ENCODE data around the gene DDX1. TPM values are rescaled to one million over a fixed set of nuclear protein-coding genes. Genes with fewer than 3 reads are reported as not detected.

Gene DDX1
- total and polyA plus RNA-seq, 2 donors (not counting 1 experiment from before 2014, with no cell fraction given): 13.2 to 52.6 TPM

DNA sequence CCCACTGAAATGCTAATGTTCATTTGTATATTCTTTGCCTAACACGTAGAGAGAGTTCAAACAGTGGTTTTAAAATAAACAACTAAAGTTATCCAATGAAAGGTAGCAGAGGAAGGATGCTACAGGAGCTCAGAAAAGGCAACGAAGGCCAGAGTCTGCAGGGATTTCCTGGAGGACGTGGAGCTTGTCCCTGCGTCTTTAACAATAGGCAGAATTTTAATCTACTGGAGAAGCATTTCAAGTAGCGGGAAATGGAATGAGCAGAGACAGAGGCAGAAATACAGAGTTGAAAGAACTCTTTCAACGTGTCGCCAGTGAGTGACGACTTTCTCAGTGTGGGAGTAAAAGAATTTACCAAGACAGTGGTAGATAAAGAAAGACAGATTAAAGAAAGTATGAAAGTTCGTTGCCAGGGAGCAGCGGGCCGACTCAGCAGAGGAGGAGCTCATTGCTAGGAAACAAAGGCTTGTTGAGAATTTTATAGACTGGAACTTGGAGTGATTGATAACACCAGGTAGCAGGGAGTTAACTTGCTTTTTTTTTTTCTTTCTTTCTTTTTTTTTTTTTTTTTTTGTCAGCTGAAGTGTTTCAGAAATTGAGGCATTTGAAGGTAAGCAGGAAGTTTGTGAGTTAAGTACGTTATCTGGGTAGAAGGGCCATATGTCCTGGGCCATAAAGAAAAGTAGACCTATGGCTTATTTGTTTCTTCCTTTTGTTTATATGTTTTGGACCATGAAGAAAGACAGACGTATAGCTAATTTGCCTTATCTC is 29.9 kb upstream of the DDX1 start:
- no peaks in the 10 kb centered on the region for H3K36me3 ChIP-seq (replicated peaks in 1 of 2; ENCODE audit: control extremely low read depth in 1 of 2, control insufficient read depth in 1 of 2, extremely low read depth in 1 of 2, insufficient read depth in 2 of 2, low read length in 1 of 2)
- ATAC-seq (ENCODE audit: low read depth): peak; percentile 25
- Mint-ChIP-seq H3K4me3 (peak overlapping the region; percentile 100), H3K4me1 (peaks cover 38% of the 10 kb centered on the region), H3K27me3 (peaks cover 10% of the 10 kb centered on the region), H3K9me3 (ENCODE audit: insufficient read depth) (no peaks in the 10 kb centered on the region), H3K27ac (peak overlapping the region; percentile 98)
- ChIA-PET CTCF (interaction anchor here (0.7 to 5.2 kb wide), 3 partner anchors 11 to 15 kb away, joined by 3 to 34 read pairs (median 4); no protein-coding TSS in a partner anchor), POLR2A (interaction anchor here (0.9 to 1.2 kb wide), 2 partner anchors 29 to 30 kb away, joined by 3 read pairs; partner anchors contain the start of gene DDX1)
- H3K9ac ChIP-seq (ENCODE audit: low read length): peak overlapping the region; percentile 86
- H2AFZ ChIP-seq (ENCODE audit: insufficient read depth, low read depth, low read length, poor library complexity, severe bottlenecking): peak overlapping the region; percentile 91
- peaks cover 37% of the 10 kb centered on the region for H3K79me2 ChIP-seq (ENCODE audit: control insufficient read depth, insufficient read depth, low read length)
- H3K4me1 ChIP-seq (ENCODE audit: control insufficient read depth in 2 of 2, insufficient read depth in 2 of 2, low read length in 2 of 2): peaks cover 12 to 15% of the 10 kb centered on the region in 2 donors
- peak overlapping the region in 1 of 2 donors; percentile 69 for H3K27ac ChIP-seq (ENCODE audit: low read length in 2 of 2)
- peak overlapping the region; percentile 75 for H3K4me2 ChIP-seq (replicated peaks; ENCODE audit: low read depth, low read length, poor library complexity, severe bottlenecking)
- TF ChIP-seq EZH2 (IDR thresholded peaks at IDR 0.05; ENCODE audit: borderline replicate concordance, insufficient read depth, low read depth, low read length, poor library complexity, severe bottlenecking): no peak
- TF ChIP-seq, protein P1, sequence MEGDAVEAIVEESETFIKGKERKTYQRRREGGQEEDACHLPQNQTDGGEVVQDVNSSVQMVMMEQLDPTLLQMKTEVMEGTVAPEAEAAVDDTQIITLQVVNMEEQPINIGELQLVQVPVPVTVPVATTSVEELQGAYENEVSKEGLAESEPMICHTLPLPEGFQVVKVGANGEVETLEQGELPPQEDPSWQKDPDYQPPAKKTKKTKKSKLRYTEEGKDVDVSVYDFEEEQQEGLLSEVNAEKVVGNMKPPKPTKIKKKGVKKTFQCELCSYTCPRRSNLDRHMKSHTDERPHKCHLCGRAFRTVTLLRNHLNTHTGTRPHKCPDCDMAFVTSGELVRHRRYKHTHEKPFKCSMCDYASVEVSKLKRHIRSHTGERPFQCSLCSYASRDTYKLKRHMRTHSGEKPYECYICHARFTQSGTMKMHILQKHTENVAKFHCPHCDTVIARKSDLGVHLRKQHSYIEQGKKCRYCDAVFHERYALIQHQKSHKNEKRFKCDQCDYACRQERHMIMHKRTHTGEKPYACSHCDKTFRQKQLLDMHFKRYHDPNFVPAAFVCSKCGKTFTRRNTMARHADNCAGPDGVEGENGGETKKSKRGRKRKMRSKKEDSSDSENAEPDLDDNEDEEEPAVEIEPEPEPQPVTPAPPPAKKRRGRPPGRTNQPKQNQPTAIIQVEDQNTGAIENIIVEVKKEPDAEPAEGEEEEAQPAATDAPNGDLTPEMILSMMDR (IDR thresholded peaks at IDR 0.05): no peak
- no peaks in the 10 kb centered on the region for H4K20me1 ChIP-seq (ENCODE audit: control insufficient read depth, insufficient read depth, low read length, poor library complexity, severe bottlenecking)
- intact Hi-C loops (cut with micrococcal nuclease): loop anchor here (1.0 kb wide), 1 partner anchor 30 kb away; the partner anchor contains the start of gene DDX1
- peak overlapping the region; percentile 72 to 89 (median 76) for H3K4me3 ChIP-seq (ENCODE audit: control extremely low read depth in 1 of 5, extremely low read depth in 1 of 5, insufficient read depth in 1 of 5, low read depth in 2 of 5, low read length in 4 of 5)
- WGBS (ENCODE audit: insufficient coverage): 12% methylated on average over 11 of the region's 13 CpGs
- no peaks in the 10 kb centered on the region for H3K27me3 ChIP-seq (replicated peaks in 1 of 4; ENCODE audit: control extremely low read depth in 1 of 4, control insufficient read depth in 3 of 4, insufficient read depth in 4 of 4, low read length in 3 of 4)
- DNase-seq: no peak
- H3K9me3 ChIP-seq (ENCODE audit: control extremely low read depth in 1 of 3, control insufficient read depth in 2 of 3, insufficient read depth in 1 of 3, low read length in 2 of 3): no peaks in the 10 kb centered on the region
